LoVo (cell line): ENCODE measurements around the gene KEAP1.

Experiments used
- DNase-seq: peaks from one replicate; pipeline ENCODE4 v3.0.0-alpha.2; 2016; ENCODE audit warnings: low spot score

The KEAP1 gene

GRCh38 chr19:10449037-10449436 lies 54.1 kb downstream of the KEAP1 start:
- DNase-seq: no peak

GRCh38 chr19:10442698-10443097 lies 60.5 kb downstream of the KEAP1 start:
- no peak for DNase-seq

DNA sequence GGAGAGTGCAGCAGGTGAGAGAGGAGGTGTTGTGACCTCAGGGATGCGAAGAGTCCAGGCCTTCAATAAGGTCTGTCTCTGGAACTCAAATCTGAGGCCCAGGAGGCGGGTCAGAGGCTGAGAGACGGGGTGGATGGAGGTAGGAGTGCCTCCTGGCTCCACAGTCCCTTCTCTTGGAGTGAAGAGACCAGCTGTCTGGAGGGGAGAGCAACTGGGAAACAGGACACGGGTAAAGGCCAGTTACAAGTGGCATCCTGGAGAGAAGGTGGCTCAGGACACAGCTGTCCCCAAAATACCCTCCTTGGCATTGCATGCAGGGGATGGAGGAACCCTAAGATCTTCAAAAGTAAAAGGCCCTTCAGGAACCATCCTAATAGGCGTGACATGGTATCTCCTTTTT lies 63.6 kb downstream of the KEAP1 start:
- no peak for DNase-seq
